ENCODE results near the gene RHCE.

DNA sequence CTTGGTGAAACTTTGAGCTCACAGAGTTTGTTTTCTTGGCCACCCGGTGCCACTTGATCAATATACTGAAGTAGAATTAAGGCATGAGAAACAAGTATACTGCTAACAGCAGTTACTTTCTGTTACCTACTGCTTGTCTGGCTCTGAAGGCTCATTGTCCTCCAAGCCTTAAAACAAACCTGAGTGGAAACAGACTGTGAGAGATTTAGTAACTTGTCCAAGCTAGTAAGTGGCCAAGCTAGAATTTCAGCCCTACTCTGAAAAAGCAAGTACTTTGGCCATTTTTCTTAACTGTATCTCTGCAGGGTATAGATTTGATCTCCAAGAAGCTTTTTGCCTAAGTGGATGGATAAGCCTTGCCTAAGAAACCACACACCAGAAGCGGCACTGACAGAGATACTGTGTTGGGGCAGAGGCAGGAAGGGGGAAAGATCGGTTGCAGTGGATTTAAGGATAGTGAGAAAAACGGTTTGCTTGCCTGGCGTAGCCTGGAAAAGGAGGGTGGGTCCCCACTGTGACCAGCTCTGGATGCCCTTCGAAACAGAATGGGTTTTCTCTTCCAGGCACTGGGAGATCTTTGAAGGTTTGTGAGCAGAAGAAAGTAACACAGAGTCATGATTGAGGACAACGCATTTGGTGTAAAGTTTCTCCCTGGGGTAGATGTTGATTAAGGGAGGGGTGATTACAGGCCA, 8.0 kb upstream of the RHCE start:
- TF ChIP-seq EP300 (IDR thresholded peaks at IDR 0.05; ENCODE audit: low read depth) (no peak), POLR2AphosphoS5 (IDR thresholded peaks at IDR 0.05) (no peak), POLR2A (IDR thresholded peaks at IDR 0.05) (no peak)
- TF ChIP-seq, protein P1, sequence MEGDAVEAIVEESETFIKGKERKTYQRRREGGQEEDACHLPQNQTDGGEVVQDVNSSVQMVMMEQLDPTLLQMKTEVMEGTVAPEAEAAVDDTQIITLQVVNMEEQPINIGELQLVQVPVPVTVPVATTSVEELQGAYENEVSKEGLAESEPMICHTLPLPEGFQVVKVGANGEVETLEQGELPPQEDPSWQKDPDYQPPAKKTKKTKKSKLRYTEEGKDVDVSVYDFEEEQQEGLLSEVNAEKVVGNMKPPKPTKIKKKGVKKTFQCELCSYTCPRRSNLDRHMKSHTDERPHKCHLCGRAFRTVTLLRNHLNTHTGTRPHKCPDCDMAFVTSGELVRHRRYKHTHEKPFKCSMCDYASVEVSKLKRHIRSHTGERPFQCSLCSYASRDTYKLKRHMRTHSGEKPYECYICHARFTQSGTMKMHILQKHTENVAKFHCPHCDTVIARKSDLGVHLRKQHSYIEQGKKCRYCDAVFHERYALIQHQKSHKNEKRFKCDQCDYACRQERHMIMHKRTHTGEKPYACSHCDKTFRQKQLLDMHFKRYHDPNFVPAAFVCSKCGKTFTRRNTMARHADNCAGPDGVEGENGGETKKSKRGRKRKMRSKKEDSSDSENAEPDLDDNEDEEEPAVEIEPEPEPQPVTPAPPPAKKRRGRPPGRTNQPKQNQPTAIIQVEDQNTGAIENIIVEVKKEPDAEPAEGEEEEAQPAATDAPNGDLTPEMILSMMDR (IDR thresholded peaks at IDR 0.05), result no peak
